GM23248 (cell line): ENCODE results near the gene MACF1.

Experiments
- EZH2 ChIP-seq: fragments of 200-600 bp; sonication (generic); IDR thresholded peaks from 2 replicates; pipeline ENCODE4 v1.6.1; 2018; ENCODE audit warnings: antibody characterized with exemption, mild to moderate bottlenecking; ENCODE audit not compliant: insufficient read depth, poor library complexity, severe bottlenecking
- EZH2phosphoT487 ChIP-seq: fragments of 200-600 bp; sonication (generic); IDR thresholded peaks from 2 replicates; pipeline ENCODE4 v1.6.1; 2018; ENCODE audit warnings: antibody characterized with exemption, moderate library complexity, mild to moderate bottlenecking, low read depth; ENCODE audit not compliant: insufficient read depth

GRCh38 chr1:39392851-39393573 lies 188.5 kb downstream of the MACF1 start:
- TF ChIP-seq EZH2 (no peak), EZH2phosphoT487 (no peak)
